Measurements from ENCODE around the gene ITIH4.

- TF ChIP-seq, protein P1, sequence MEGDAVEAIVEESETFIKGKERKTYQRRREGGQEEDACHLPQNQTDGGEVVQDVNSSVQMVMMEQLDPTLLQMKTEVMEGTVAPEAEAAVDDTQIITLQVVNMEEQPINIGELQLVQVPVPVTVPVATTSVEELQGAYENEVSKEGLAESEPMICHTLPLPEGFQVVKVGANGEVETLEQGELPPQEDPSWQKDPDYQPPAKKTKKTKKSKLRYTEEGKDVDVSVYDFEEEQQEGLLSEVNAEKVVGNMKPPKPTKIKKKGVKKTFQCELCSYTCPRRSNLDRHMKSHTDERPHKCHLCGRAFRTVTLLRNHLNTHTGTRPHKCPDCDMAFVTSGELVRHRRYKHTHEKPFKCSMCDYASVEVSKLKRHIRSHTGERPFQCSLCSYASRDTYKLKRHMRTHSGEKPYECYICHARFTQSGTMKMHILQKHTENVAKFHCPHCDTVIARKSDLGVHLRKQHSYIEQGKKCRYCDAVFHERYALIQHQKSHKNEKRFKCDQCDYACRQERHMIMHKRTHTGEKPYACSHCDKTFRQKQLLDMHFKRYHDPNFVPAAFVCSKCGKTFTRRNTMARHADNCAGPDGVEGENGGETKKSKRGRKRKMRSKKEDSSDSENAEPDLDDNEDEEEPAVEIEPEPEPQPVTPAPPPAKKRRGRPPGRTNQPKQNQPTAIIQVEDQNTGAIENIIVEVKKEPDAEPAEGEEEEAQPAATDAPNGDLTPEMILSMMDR (IDR thresholded peaks at IDR 0.05), result no peak
- TF ChIP-seq EP300 (IDR thresholded peaks at IDR 0.05) (no peak), POLR2AphosphoS5 (IDR thresholded peaks at IDR 0.05) (no peak)
Observed at GRCh38 chr3:52843108-52843865, 12.8 kb upstream of the ITIH4 start.
